A673 (cell line): ENCODE measurements around the gene DHRS3. TPM values are rescaled to one million over a fixed set of nuclear protein-coding genes. Genes with fewer than 3 reads are reported as not detected.

ENCODE experiments used
- BruUV-seq: library from RNA; stranded (reverse); fragments of 400-500 nt; replicated peaks from 2 replicates; lab custom pipeline; 2021; lab: Mats Ljungman, UMichigan
- CTCF ChIA-PET: fragments of 300-600 bp; sonication (Branson Sonifier 250); formaldehyde crosslinking; loops from one replicate; lab custom pipeline; 2022; ENCODE audit warnings: antibody characterized with exemption; lab: Charles Lee
- POLR2A ChIA-PET: fragments of 300-600 bp; sonication (Branson Sonifier 250); formaldehyde crosslinking; loops from one replicate; lab custom pipeline; 2022; ENCODE audit warnings: antibody characterized with exemption; ENCODE audit not compliant: low non-redundant PET; lab: Charles Lee
- DNase-seq: peaks from one replicate; pipeline ENCODE4 v3.0.0-alpha.2; 2015; ENCODE audit warnings: low spot score
- H3K27ac ChIP-seq: fragments of 200-600 bp; sonication (generic); 2 replicates; pipeline ENCODE4 v1.5.1; 2016; ENCODE audit warnings: mixed run types, low read depth, mild to moderate bottlenecking, mixed read lengths, antibody characterized with exemption, low read length; ENCODE audit not compliant: poor library complexity, severe bottlenecking
- H3K27me3 ChIP-seq: fragments of 200-600 bp; sonication (generic); replicated peaks from 2 replicates; pipeline ENCODE4 v1.6.1; 2017; ENCODE audit warnings: mixed run types, low read depth, mild to moderate bottlenecking, mixed read lengths, antibody characterized with exemption, low read length; ENCODE audit not compliant: insufficient read depth, poor library complexity
- H3K36me3 ChIP-seq: fragments of 200-600 bp; sonication (generic); 2 replicates; pipeline ENCODE4 v1.6.1; 2016; ENCODE audit warnings: mixed run types, mild to moderate bottlenecking, mixed read lengths, antibody characterized with exemption, low read length; ENCODE audit not compliant: insufficient read depth, poor library complexity, severe bottlenecking
- H3K4me1 ChIP-seq: fragments of 200-600 bp; sonication (generic); 2 replicates; pipeline ENCODE4 v1.6.1; 2017; ENCODE audit warnings: mixed run types, mild to moderate bottlenecking, mixed read lengths, antibody characterized with exemption, low read length; ENCODE audit not compliant: insufficient read depth, poor library complexity, severe bottlenecking
- H3K4me3 ChIP-seq: fragments of 200-600 bp; sonication (generic); 2 replicates; pipeline ENCODE4 v1.5.1; 2016; ENCODE audit warnings: low read depth, mixed run types, mild to moderate bottlenecking, mixed read lengths, low read length; ENCODE audit not compliant: poor library complexity, severe bottlenecking
- H3K9me3 ChIP-seq: fragments of 200-600 bp; sonication (generic); 2 replicates; pipeline ENCODE4 v1.6.1; 2016; ENCODE audit warnings: mixed run types, low read depth, mild to moderate bottlenecking, mixed read lengths, antibody characterized with exemption, low read length; ENCODE audit not compliant: poor library complexity, severe bottlenecking
- EZH2 ChIP-seq: fragments of 200-600 bp; sonication (generic); IDR thresholded peaks from 2 replicates; pipeline ENCODE4 v1.6.1; 2017; ENCODE audit warnings: borderline replicate concordance, low read depth, mild to moderate bottlenecking, mixed read lengths, antibody characterized with exemption, low read length; ENCODE audit not compliant: poor library complexity, severe bottlenecking
- intact Hi-C: fragments of 100-400 bp; cut with micrococcal nuclease; formaldehyde crosslinking; loops from one replicate; pipeline ENCODE4 v1.10.0; 2022; ENCODE audit not compliant: unreplicated experiment
- total RNA-seq: library from RNA; stranded (reverse); gene quantifications from 2 replicates; pipeline ENCODE4 v1.2.3, GENCODE V29; 2021
- TF ChIP-seq, protein P1 (sequence below): fragments of 300-800, 200-600 bp; sonication (generic); conservative IDR thresholded peaks from 2 replicates; pipeline ENCODE4 v1.5.1; 2017; ENCODE audit warnings: low read depth, mild to moderate bottlenecking, antibody characterized with exemption, low read length, moderate library complexity, mixed read lengths

Gene DHRS3
- total RNA-seq, 1 experiment from 2014 or later, result 2.4 TPM

DNA sequence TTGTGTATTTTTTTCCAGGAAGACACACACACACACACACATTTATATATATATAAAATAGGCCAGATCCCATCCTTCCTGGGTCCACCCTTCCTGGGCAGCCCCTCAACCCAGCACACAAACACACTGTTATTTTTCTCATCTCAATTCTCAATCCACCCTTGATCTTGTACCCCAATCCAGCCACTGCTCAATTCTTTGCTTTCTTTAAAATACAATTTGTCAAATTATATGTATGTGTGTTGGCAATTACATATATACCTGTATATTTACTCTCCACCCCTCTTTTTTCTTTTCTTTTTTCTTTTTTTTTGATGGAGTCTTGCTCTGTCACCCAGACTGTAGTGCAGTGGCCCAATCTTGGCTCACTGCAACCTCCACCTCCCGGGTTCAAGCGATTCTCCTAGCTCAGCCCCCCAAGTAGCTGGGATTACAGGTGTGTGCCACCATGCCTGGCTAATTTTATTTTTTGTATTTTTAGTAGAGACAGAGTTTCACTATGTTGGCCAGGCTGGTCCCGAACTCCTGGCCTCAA lies 88.3 kb downstream of the DHRS3 start:
- no peaks in the 10 kb centered on the region for H3K4me1 ChIP-seq
- H3K27me3 ChIP-seq, result no peaks in the 10 kb centered on the region
- no peak for DNase-seq
- intact Hi-C loops, result no loop called here
- ChIA-PET POLR2A (interaction anchor here (0.6 kb wide), 1 partner anchor 23 kb away, joined by 3 read pairs; no protein-coding TSS in a partner anchor), CTCF (no interaction called here)
- TF ChIP-seq, protein P1, sequence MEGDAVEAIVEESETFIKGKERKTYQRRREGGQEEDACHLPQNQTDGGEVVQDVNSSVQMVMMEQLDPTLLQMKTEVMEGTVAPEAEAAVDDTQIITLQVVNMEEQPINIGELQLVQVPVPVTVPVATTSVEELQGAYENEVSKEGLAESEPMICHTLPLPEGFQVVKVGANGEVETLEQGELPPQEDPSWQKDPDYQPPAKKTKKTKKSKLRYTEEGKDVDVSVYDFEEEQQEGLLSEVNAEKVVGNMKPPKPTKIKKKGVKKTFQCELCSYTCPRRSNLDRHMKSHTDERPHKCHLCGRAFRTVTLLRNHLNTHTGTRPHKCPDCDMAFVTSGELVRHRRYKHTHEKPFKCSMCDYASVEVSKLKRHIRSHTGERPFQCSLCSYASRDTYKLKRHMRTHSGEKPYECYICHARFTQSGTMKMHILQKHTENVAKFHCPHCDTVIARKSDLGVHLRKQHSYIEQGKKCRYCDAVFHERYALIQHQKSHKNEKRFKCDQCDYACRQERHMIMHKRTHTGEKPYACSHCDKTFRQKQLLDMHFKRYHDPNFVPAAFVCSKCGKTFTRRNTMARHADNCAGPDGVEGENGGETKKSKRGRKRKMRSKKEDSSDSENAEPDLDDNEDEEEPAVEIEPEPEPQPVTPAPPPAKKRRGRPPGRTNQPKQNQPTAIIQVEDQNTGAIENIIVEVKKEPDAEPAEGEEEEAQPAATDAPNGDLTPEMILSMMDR, result no peak
- TF ChIP-seq EZH2, result no peak
- no peak overlapping the region for H3K27ac ChIP-seq
- H3K4me3 ChIP-seq, result no peak overlapping the region
- H3K9me3 ChIP-seq, result no peaks in the 10 kb centered on the region
- no peaks in the 10 kb centered on the region for H3K36me3 ChIP-seq
- no TSS peak for BruUV-seq

GRCh38 chr1:12528021-12528852 lies 89.8 kb downstream of the DHRS3 start:
- no TSS peak for BruUV-seq
- DNase-seq, result no peak
- TF ChIP-seq EZH2, result no peak
- TF ChIP-seq, protein P1, result no peak
- intact Hi-C loops, result no loop called here
- Histone ChIP-seq H3K4me3 (no peak overlapping the region), H3K36me3 (no peaks in the 10 kb centered on the region), H3K4me1 (no peaks in the 10 kb centered on the region), H3K9me3 (no peaks in the 10 kb centered on the region), H3K27ac (no peak overlapping the region), H3K27me3 (no peaks in the 10 kb centered on the region)
- ChIA-PET POLR2A (no interaction called here), CTCF (no interaction called here)

DNA sequence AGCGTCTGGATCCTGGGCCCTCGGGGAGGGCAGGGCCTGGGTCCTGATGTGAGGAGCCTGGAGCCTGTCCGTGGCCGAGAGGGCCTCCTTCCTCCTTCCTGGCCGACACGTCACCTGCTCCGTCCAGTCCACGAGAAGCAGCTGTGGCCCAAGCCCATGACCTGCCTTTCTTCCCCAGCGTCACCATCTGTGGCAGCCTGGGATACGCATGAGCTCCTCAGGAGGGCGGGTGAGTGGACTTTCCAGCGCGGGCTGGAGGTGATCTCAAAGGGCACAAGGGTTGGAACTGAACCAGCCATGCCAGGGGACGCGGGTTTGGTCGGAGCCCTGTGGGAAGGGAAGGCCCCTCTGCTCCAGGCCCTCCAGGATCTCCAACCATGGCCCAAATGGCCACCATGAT lies 90.4 kb downstream of the DHRS3 start:
- Histone ChIP-seq H3K9me3 (no peaks in the 10 kb centered on the region), H3K27me3 (no peaks in the 10 kb centered on the region), H3K27ac (no peak overlapping the region), H3K4me3 (no peak overlapping the region), H3K4me1 (no peaks in the 10 kb centered on the region), H3K36me3 (no peaks in the 10 kb centered on the region)
- ChIA-PET POLR2A (no interaction called here), CTCF (no interaction called here)
- intact Hi-C loops, result no loop called here
- TF ChIP-seq EZH2, result no peak
- TF ChIP-seq, protein P1, result no peak
- no peak for DNase-seq
- BruUV-seq, result no TSS peak
